GM13976 (cell line): ENCODE measurements around the gene NOL12.

ENCODE experiments used
- DNase-seq: peaks from one replicate; pipeline ENCODE4 v3.0.0; 2012; ENCODE audit warnings: low spot score
- in situ Hi-C: fragments of 300-500 bp; cut with MboI; formaldehyde crosslinking; loops from one replicate; pipeline ENCODE4 v1.12.0; 2022; ENCODE audit warnings: low sequenced_read_pairs, mixed read lengths, inconsistent platforms; ENCODE audit not compliant: unreplicated experiment
- TF ChIP-seq, protein P1 (sequence below): IDR thresholded peaks from 2 replicates; pipeline ENCODE4 v1.5.1; 2012; ENCODE audit warnings: borderline replicate concordance, mild to moderate bottlenecking; ENCODE audit not compliant: insufficient read depth; ENCODE audit errors: extremely low read depth, missing control alignments, control extremely low read depth

NOL12 gene

DNA sequence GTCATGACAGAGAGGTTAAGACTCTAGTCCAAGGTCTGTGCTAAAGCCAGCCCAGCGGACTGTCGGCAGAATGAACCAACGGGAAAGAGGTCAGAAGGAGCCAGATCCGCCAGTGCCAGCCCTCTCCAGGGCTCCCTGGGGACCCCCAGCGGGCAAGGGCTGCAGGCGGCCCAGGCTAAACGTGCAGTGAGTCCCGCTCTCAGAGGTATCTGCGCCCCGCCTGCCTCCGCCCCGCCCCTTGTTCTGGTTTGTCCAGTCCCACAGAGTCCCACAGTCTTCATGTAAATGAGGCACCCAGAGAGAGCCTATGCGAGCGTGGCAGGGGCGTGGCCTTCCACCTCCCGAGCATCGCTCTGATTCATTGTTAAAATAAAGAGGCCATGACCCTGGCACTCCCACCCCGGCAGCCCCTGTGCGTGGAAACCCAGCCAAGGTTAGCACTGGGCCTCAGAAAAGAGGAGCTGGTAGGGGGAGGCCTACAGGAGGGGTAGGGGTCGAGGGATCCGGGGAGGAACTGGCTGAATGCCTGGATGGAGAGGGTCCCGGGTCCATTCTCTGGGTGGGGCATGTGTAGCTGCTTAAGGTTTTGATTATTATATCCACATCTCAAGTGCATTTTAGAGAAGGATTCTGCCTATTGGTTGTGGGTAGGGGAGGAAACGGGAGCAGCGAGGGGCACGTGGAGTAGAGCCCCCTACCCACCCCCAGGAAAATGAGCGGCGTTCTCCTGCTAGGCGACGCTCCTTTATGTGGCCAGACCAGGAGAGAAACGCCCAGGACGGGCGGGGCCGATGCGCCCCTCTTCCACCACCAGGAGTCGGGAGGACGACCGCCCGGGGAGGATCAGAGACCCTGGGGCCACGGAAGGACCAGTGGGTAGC lies 10.8 kb downstream of the NOL12 start, which contains the start of gene TRIOBP:
TRIOBP (plus strand) TSS at position 392 of the 881 bp plus-strand sequence. CDS start 4,318 bp downstream, outside the sequence.
- in situ Hi-C loops = no loop called here
- DNase-seq = peak; percentile 90
- TF ChIP-seq, protein P1, sequence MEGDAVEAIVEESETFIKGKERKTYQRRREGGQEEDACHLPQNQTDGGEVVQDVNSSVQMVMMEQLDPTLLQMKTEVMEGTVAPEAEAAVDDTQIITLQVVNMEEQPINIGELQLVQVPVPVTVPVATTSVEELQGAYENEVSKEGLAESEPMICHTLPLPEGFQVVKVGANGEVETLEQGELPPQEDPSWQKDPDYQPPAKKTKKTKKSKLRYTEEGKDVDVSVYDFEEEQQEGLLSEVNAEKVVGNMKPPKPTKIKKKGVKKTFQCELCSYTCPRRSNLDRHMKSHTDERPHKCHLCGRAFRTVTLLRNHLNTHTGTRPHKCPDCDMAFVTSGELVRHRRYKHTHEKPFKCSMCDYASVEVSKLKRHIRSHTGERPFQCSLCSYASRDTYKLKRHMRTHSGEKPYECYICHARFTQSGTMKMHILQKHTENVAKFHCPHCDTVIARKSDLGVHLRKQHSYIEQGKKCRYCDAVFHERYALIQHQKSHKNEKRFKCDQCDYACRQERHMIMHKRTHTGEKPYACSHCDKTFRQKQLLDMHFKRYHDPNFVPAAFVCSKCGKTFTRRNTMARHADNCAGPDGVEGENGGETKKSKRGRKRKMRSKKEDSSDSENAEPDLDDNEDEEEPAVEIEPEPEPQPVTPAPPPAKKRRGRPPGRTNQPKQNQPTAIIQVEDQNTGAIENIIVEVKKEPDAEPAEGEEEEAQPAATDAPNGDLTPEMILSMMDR = peak; percentile 37

DNA sequence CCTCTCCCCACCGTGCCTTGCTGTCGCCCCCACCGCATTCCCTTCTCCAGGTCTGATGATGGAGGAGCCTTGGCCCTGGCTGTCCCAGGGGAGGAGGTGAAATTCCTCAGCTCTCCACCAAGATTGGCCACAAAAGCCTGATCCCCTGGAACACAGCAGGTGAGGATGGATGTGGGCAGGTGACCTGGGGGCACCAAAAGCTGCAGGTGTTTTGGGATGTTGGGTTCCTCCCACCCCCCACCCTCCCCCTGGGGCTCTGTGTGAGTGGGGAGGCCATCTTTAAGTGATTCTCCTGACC lies 11.3 kb downstream of the NOL12 start:
- in situ Hi-C loops = no loop called here
- TF ChIP-seq, protein P1 = no peak
- DNase-seq = no peak

DNA sequence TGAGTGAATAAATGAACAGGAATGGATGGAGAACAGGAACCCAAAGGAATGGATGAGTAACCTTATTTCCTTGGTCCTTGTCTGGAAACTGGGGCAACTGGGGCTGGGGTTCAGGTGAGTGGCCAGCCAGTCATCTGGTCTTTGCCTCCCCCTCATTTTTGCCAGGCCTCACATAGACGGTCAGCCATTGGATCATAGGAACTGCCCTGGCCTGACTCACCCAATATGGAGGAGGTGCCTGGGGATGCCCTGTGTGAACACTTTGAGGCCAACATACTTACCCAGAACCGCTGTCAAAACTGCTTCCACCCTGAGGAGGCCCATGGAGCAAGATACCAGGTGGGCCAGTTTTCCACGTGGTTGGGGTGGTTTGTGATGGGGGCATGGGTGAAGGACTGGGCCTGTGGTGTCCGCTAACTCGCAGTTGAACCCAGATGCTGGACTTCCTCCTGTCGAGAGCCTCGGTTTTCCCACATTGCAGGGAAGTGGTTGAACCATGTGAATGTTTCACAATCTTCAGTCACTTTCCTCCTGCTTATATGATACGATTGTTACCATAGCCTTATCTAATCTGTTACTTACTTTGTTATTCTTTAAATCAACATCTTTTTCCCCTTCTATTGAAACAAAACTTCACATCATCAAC lies 15.1 kb downstream of the NOL12 start:
- TF ChIP-seq, protein P1 = no peak
- in situ Hi-C loops = no loop called here

DNA sequence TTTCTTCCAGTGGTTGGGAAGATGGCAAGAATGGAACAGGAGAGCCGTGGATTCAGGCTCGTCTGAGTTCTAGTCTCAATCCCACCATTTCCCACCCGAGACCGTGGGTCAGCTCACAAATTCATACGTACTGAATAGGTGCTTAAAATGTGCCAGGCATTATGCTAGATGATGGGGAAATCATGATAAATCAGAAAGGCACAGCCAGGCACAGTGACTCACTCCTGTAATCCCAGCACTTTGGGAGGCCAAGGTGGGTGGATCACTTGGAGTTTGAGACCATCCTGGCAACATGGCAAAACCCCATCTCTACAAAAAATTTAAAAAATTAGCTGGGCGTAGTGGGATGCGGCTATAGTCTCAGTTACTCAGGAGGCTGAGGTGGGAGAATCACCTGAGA lies 17.8 kb downstream of the NOL12 start:
- TF ChIP-seq, protein P1 = no peak
- DNase-seq = no peak
- in situ Hi-C loops = no loop called here

More for the DNA sequence above, 15.1 kb downstream of the NOL12 start:
- DNase-seq = no peak

DNA sequence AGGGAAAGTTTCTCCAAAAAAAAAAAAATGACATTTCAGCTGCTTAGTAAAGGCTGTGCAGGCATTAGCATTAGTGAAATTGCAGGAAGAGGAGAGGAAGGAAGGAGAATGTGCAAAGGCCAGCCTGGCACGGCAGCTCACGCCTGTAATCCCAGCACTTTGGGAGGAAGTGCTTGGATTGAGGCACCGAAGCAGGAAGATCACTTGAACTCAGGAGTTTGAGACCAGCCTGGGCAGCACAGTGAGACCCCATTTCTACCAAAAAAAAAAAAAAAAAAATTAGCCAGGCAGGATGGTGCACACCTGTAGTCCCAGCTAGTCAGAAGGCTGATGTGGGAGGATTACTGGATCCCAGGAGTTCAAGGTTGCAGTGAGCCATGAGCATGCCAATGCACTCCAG lies 18.5 kb downstream of the NOL12 start:
- DNase-seq = no peak
- TF ChIP-seq, protein P1 = no peak
- in situ Hi-C loops = no loop called here

DNA sequence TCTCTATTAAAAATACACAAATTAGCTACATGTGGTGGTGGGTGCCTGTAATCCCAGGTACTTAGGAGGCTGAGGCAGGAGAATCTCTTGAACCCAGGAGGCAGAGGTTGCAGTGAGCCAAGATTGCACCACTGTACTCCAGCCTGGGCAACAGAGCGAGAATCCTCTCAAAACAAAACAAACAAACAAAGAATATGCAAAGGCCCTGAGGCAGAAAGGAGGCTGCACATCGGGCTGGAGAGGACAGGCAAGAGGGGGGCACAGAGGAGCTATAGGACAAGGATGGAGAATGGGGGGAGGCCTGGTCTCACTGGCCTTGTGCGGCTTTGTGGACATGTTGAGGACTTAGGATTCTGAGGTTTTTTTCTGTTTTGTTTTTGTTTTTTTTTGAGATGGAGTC lies 19.1 kb downstream of the NOL12 start:
- in situ Hi-C loops = no loop called here
- TF ChIP-seq, protein P1 = no peak
- DNase-seq = no peak
